HL-60 (cell line): Measurements from ENCODE around the gene TUBA1C.

Experiments
- DNase-seq, 2 experiments: peaks; one replicate each; pipeline ENCODE4 v3.0.0-alpha.2; 2010 to 2020; ENCODE audit warnings: low read depth in 1 of 2, low spot score in 1 of 2
- H3K27ac ChIP-seq: fragments of 250-450 bp; sonication (Bioruptor Pico); replicated peaks from 2 replicates; pipeline ENCODE4 v1.5.1; 2020; ENCODE audit warnings: mild to moderate bottlenecking, moderate library complexity
- H3K27me3 ChIP-seq: fragments of 250-450 bp; sonication (Bioruptor Pico); 2 replicates; pipeline ENCODE4 v1.5.1; 2021; ENCODE audit warnings: mild to moderate bottlenecking, moderate library complexity; ENCODE audit not compliant: insufficient read depth, poor library complexity, severe bottlenecking
- H3K4me3 ChIP-seq: replicated peaks from 2 replicates; pipeline ENCODE4 v1.5.1; 2011; ENCODE audit warnings: mild to moderate bottlenecking, control low read depth, low read length; ENCODE audit not compliant: insufficient read depth
- GABPA ChIP-seq: IDR thresholded peaks from 2 replicates; pipeline ENCODE4 v1.6.1; 2012; ENCODE audit warnings: low read depth
- POLR2AphosphoS5 ChIP-seq: IDR thresholded peaks from 2 replicates; pipeline ENCODE4 v1.6.1; 2012; ENCODE audit warnings: low read depth
- SPI1 ChIP-seq: IDR thresholded peaks from 2 replicates; pipeline ENCODE4 v1.6.1; 2012; ENCODE audit warnings: low read depth, mild to moderate bottlenecking, borderline replicate concordance
- TF ChIP-seq, protein P1 (sequence below): IDR thresholded peaks from one replicate; pipeline ENCODE4 v1.5.1; 2011; ENCODE audit warnings: low read length, control low read depth, inconsistent platforms; ENCODE audit not compliant: insufficient read depth
- TF ChIP-seq, protein P2 (sequence below): IDR thresholded peaks from 2 replicates; pipeline ENCODE4 v1.6.1; 2012; ENCODE audit warnings: low read depth; ENCODE audit not compliant: insufficient replicate concordance

TUBA1C gene

DNA sequence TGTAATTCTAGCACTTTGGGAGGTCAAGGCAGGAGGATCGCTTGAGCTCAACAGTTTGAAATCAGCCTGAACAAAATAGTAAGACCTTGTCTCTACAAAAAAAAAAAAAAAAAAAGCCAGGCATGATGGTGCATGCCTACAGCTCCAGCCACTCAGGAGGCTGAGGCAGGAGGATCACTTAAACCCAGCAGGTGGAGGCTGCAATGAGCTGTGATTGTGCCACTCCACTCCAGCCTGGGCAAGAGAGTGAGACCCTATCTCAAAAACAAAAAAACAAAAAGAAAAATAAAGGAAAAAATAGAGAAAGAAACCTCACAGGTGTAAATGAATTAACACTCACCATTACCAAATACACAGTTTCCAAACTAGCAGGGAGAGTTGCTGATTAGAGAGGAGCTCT is 41.8 kb upstream of the TUBA1C start:
- no peak for DNase-seq
- no peak overlapping the region for H3K27ac ChIP-seq
- no peak for TF ChIP-seq GABPA
- TF ChIP-seq, protein P1, sequence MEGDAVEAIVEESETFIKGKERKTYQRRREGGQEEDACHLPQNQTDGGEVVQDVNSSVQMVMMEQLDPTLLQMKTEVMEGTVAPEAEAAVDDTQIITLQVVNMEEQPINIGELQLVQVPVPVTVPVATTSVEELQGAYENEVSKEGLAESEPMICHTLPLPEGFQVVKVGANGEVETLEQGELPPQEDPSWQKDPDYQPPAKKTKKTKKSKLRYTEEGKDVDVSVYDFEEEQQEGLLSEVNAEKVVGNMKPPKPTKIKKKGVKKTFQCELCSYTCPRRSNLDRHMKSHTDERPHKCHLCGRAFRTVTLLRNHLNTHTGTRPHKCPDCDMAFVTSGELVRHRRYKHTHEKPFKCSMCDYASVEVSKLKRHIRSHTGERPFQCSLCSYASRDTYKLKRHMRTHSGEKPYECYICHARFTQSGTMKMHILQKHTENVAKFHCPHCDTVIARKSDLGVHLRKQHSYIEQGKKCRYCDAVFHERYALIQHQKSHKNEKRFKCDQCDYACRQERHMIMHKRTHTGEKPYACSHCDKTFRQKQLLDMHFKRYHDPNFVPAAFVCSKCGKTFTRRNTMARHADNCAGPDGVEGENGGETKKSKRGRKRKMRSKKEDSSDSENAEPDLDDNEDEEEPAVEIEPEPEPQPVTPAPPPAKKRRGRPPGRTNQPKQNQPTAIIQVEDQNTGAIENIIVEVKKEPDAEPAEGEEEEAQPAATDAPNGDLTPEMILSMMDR, result no peak
- TF ChIP-seq, protein P2, sequence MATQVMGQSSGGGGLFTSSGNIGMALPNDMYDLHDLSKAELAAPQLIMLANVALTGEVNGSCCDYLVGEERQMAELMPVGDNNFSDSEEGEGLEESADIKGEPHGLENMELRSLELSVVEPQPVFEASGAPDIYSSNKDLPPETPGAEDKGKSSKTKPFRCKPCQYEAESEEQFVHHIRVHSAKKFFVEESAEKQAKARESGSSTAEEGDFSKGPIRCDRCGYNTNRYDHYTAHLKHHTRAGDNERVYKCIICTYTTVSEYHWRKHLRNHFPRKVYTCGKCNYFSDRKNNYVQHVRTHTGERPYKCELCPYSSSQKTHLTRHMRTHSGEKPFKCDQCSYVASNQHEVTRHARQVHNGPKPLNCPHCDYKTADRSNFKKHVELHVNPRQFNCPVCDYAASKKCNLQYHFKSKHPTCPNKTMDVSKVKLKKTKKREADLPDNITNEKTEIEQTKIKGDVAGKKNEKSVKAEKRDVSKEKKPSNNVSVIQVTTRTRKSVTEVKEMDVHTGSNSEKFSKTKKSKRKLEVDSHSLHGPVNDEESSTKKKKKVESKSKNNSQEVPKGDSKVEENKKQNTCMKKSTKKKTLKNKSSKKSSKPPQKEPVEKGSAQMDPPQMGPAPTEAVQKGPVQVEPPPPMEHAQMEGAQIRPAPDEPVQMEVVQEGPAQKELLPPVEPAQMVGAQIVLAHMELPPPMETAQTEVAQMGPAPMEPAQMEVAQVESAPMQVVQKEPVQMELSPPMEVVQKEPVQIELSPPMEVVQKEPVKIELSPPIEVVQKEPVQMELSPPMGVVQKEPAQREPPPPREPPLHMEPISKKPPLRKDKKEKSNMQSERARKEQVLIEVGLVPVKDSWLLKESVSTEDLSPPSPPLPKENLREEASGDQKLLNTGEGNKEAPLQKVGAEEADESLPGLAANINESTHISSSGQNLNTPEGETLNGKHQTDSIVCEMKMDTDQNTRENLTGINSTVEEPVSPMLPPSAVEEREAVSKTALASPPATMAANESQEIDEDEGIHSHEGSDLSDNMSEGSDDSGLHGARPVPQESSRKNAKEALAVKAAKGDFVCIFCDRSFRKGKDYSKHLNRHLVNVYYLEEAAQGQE, result no peak
- no peak for TF ChIP-seq SPI1
- no peak for TF ChIP-seq POLR2AphosphoS5

DNA sequence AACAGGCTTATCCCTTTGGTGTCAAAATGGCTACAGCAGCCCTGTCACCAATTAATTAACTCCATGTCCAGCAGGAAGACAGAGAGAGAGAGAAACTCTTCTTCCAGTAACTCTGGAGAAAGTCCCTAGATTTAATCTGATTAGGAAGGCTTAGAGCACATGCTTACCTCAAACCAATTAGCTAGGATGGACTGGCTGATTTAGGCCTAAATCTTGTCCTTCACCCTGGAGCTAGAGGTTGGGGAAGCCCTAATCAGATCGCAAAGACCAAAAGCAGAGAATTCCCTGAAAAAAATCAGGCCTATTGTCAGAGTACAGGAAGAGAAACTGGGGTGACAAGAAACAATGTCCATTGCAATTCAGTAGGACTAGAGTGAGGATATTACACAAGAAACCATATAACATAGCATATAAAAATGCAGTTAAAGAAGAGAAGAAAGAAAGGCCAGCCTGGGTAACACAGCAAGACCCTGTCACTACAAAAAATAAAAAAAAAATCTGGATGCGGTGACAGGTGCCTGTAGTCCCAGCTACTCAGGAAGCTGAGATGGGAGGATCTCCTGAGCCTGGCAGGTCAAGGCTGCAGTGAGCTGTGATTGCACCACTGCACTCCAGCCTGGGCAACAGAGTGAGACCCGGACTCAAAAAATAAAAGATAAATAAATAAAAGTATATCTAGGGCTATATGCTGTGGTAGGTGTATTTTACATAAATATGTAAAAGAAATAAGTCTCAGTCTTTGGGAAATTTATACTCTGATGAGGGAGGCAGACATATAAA is 41.1 kb upstream of the TUBA1C start:
- TF ChIP-seq GABPA (no peak), SPI1 (no peak), POLR2AphosphoS5 (no peak)
- TF ChIP-seq, protein P2, result no peak
- H3K27me3 ChIP-seq, result no peaks in the 10 kb centered on the region
- DNase-seq, result no peak
- H3K27ac ChIP-seq, result no peak overlapping the region; the same call in 1 of the 2 replicates
- no peak overlapping the region for H3K4me3 ChIP-seq

More for the DNA sequence above, 41.8 kb upstream of the TUBA1C start:
- Histone ChIP-seq H3K4me3 (no peak overlapping the region), H3K27me3 (no peaks in the 10 kb centered on the region)

DNA sequence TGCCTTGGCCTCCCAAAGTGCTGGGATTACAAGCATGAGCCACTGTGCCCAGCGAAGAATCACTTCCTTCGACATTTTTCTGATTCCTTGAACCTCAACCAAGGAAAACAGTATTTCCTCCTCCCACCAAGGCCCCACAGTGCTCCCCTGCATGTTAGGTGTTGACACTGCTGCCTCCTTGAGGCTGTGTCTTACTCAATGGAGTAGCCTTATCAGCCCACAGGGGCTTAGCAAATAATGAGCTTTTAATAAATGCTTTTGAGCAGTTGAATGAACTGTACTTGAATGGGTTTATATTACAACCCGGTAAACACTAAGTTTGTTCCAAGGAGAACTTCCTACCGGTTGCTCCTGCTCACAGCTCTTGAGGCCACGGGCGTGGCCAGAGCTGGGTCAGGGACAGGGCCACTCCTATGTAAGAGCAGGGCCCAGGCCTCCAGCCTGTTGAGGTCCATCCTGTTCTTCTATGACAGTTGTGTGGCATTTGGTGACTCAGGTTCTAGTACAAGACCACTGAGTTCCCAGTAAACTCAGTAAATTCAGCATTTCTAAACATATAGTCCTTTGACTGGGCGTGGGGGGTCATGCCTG is 39.2 kb upstream of the TUBA1C start:
- DNase-seq, result peak in 1 of 2 experiments; percentile 13
- TF ChIP-seq, protein P2, result no peak
- no peak for TF ChIP-seq POLR2AphosphoS5

DNA sequence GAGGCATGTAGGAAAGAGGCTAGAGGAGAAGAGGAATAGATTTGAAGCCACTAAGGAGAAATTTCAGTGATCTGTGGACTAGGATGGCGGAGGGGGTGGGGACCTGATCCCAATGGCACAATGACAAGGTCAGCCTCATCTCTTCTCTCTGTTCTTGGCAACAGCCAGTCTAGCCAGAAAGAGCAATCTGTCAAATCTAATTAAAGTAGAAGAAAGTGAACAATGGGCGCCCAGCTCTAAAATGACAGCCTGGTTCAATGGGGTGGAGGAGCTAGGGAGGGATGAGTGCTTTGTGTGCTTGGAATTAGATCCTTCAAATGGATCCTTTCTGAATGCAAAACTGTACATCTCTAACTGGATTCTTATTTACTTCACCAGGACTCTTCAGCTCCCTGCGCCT is 37.2 kb upstream of the TUBA1C start:
- Histone ChIP-seq H3K4me3 (no peak overlapping the region), H3K27me3 (no peaks in the 10 kb centered on the region), H3K27ac (no peak overlapping the region)
- DNase-seq, result no peak
- TF ChIP-seq POLR2AphosphoS5 (no peak), SPI1 (no peak), GABPA (no peak)
- TF ChIP-seq, protein P1, result no peak
- TF ChIP-seq, protein P2, result no peak

More for the DNA sequence above, 39.2 kb upstream of the TUBA1C start:
- Histone ChIP-seq H3K27ac (no peak overlapping the region), H3K4me3 (no peak overlapping the region), H3K27me3 (no peaks in the 10 kb centered on the region)
